ENCODE measurements around the gene CBLIF.
"Not testable (repeated sequence)": the region's sequence is repeated elsewhere in the genome, so short reads cannot be mapped to it uniquely, and the experiment has no call there.

Gene CBLIF

GRCh38 chr11:59794417-59794816, 50.9 kb downstream of the CBLIF start:
- DNase-seq (ENCODE audit: low spot score) = no peak

- DNase-seq (ENCODE audit: low spot score) = no peak
Measured at GRCh38 chr11:59792507-59792906, 52.8 kb downstream of the CBLIF start.

GRCh38 chr11:59791639-59792038, 53.7 kb downstream of the CBLIF start:
- no peak for DNase-seq (ENCODE audit: low spot score)

- DNase-seq (ENCODE audit: low spot score) = no peak
Measured at GRCh38 chr11:59787816-59788215, 57.5 kb downstream of the CBLIF start.

- peak; percentile 40 for DNase-seq (ENCODE audit: low spot score)
Measured at GRCh38 chr11:59787255-59787588, 58.1 kb downstream of the CBLIF start.

- no peak for DNase-seq (ENCODE audit: low spot score)
Measured at GRCh38 chr11:59785818-59786217, 59.5 kb downstream of the CBLIF start.

- not testable (repeated sequence) for DNase-seq (ENCODE audit: low spot score)
Measured at GRCh38 chr11:59784441-59784840, 60.9 kb downstream of the CBLIF start.

GRCh38 chr11:59783632-59784090, 61.6 kb downstream of the CBLIF start:
- DNase-seq (ENCODE audit: low spot score) = no peak

GRCh38 chr11:59782080-59782479, 63.2 kb downstream of the CBLIF start:
- no peak for DNase-seq (ENCODE audit: low spot score)

- DNase-seq (ENCODE audit: low spot score) = no peak
Measured at GRCh38 chr11:59779487-59779886, 65.8 kb downstream of the CBLIF start.

Data from HuH-7.5 (cell line).